GM18505 (cell line): ENCODE data around the gene AAMP.
"Not testable (repeated sequence)": the region's sequence is repeated elsewhere in the genome, so short reads cannot be mapped to it uniquely, and the experiment has no call there.

ENCODE experiments used
- ATAC-seq: cut with Tn5 transposase; IDR thresholded peaks from one replicate; pipeline ENCODE4 v1.9.1; 2021; ENCODE audit not compliant: unreplicated experiment
- POLR2A ChIP-seq: IDR thresholded peaks from 4 replicates; pipeline ENCODE4 v1.6.1; 2011; ENCODE audit warnings: borderline replicate concordance; ENCODE audit not compliant: insufficient read depth, insufficient read length; ENCODE audit errors: extremely low read depth

Gene AAMP

GRCh38 chr2:218276986-218277755 is 7.2 kb upstream of the AAMP start:
- TF ChIP-seq POLR2A: no peak
- ATAC-seq: no peak

- ATAC-seq: no peak
- no peak for TF ChIP-seq POLR2A
Observed at GRCh38 chr2:218275371-218276072, 5.6 kb upstream of the AAMP start.

GRCh38 chr2:218274586-218274985 is 4.6 kb upstream of the AAMP start:
- TF ChIP-seq POLR2A: no peak
- ATAC-seq: no peak

GRCh38 chr2:218273908-218274249 is 3.9 kb upstream of the AAMP start:
- TF ChIP-seq POLR2A: no peak
- ATAC-seq: no peak

GRCh38 chr2:218273214-218273907 is 3.4 kb upstream of the AAMP start:
- not testable (repeated sequence) for ATAC-seq

- no peak for TF ChIP-seq POLR2A
- ATAC-seq: peak; percentile 22
Observed at GRCh38 chr2:218272531-218273212, 2.7 kb upstream of the AAMP start.

- TF ChIP-seq POLR2A: no peak
- ATAC-seq: no peak
Observed at GRCh38 chr2:218271865-218272530, 2.1 kb upstream of the AAMP start.

GRCh38 chr2:218271487-218271797 is 1.5 kb upstream of the AAMP start:
- TF ChIP-seq POLR2A: no peak
- ATAC-seq: no peak

GRCh38 chr2:218270721-218271486 is 967 bp upstream of the AAMP start:
- no peak for TF ChIP-seq POLR2A
- peak; percentile 0 for ATAC-seq

- ATAC-seq: no peak
- no peak for TF ChIP-seq POLR2A
Observed at GRCh38 chr2:218267259-218267658, 2.7 kb downstream of the AAMP start.

GRCh38 chr2:218266316-218266979 is 3.5 kb downstream of the AAMP start:
- TF ChIP-seq POLR2A: no peak
- no peak for ATAC-seq

GRCh38 chr2:218265626-218266025 is 4.3 kb downstream of the AAMP start:
- no peak for TF ChIP-seq POLR2A
- ATAC-seq: no peak

GRCh38 chr2:218264773-218265561 is 5.0 kb downstream of the AAMP start:
- no peak for ATAC-seq
- TF ChIP-seq POLR2A: no peak
